ENCODE data around the gene SNAPIN.

GRCh38 chr1:153638261-153638660 lies 20.2 kb upstream of the SNAPIN start:
- no peak for TF ChIP-seq CTCF (IDR thresholded peaks at IDR 0.05)
- TF ChIP-seq POLR2A (IDR thresholded peaks at IDR 0.05), result no peak
- no peak for TF ChIP-seq POLR2AphosphoS5 (IDR thresholded peaks at IDR 0.05)
